OCI-LY3 (cell line): ENCODE results near the gene LLPH.

ENCODE experiments used
- H2AFZ ChIP-seq: fragments of 200-600, 300-600 bp; shearing (Covaris generic); 2 replicates; pipeline ENCODE4 v1.6.0; 2014; ENCODE audit warnings: antibody characterized with exemption, low read depth, low read length
- H3K27ac ChIP-seq: fragments of 200-600, 300-600 bp; sonication (generic); 2 replicates; pipeline ENCODE4 v1.5.1; 2014; ENCODE audit warnings: mild to moderate bottlenecking, low read length, moderate library complexity, mixed read lengths
- H3K27me3 ChIP-seq: fragments of 200-600, 300-600 bp; sonication (generic); 2 replicates; pipeline ENCODE4 v1.6.1; 2014; ENCODE audit warnings: low read depth, low read length, mixed read lengths
- H3K36me3 ChIP-seq: fragments of 200-600, 300-600 bp; sonication (generic); replicated peaks from 2 replicates; pipeline ENCODE3; 2014; ENCODE audit warnings: low read depth, low read length, mixed read lengths
- H3K4me1 ChIP-seq: fragments of 300-600, 200-600 bp; sonication (generic); 2 replicates; pipeline ENCODE4 v1.6.1; 2014; ENCODE audit warnings: low read length, mixed read lengths
- H3K4me2 ChIP-seq: fragments of 200-600, 300-600 bp; sonication (generic); 2 replicates; pipeline ENCODE4 v1.6.1; 2014; ENCODE audit warnings: low read length, mixed read lengths
- H3K4me3 ChIP-seq: fragments of 300-600, 200-600 bp; sonication (generic); 2 replicates; pipeline ENCODE4 v1.5.1; 2014; ENCODE audit warnings: antibody characterized with exemption, mild to moderate bottlenecking, low read length, moderate library complexity
- H3K79me2 ChIP-seq: fragments of 300-600, 200-600 bp; shearing (Covaris generic); 2 replicates; pipeline ENCODE4 v1.6.1; 2014; ENCODE audit warnings: mild to moderate bottlenecking, low read length, mixed read lengths
- H3K9ac ChIP-seq: fragments of 300-600, 200-600 bp; shearing (Covaris generic); 2 replicates; pipeline ENCODE4 v1.6.0; 2014; ENCODE audit warnings: mild to moderate bottlenecking, low read length, moderate library complexity
- H3K9me3 ChIP-seq: fragments of 200-600, 300-600 bp; shearing (Covaris generic); 2 replicates; pipeline ENCODE4 v1.6.1; 2014; ENCODE audit warnings: low read length, mixed read lengths; ENCODE audit not compliant: insufficient read depth
- H4K20me1 ChIP-seq: fragments of 200-600, 300-600 bp; sonication (generic); 2 replicates; pipeline ENCODE4 v1.6.1; 2016; ENCODE audit warnings: low read length, mixed read lengths; ENCODE audit not compliant: insufficient read depth
- CTCF ChIP-seq: fragments of 200-600, 300-600 bp; sonication (generic); IDR thresholded peaks from 2 replicates; pipeline ENCODE4 v1.5.1; 2014; ENCODE audit warnings: antibody characterized with exemption, low read length, low read depth
- EZH2phosphoT487 ChIP-seq: fragments of 200-600 bp; shearing (Covaris generic); IDR thresholded peaks from 2 replicates; pipeline ENCODE4 v1.6.1; 2018; ENCODE audit warnings: antibody characterized with exemption, mixed run types, low read depth

Gene LLPH

DNA sequence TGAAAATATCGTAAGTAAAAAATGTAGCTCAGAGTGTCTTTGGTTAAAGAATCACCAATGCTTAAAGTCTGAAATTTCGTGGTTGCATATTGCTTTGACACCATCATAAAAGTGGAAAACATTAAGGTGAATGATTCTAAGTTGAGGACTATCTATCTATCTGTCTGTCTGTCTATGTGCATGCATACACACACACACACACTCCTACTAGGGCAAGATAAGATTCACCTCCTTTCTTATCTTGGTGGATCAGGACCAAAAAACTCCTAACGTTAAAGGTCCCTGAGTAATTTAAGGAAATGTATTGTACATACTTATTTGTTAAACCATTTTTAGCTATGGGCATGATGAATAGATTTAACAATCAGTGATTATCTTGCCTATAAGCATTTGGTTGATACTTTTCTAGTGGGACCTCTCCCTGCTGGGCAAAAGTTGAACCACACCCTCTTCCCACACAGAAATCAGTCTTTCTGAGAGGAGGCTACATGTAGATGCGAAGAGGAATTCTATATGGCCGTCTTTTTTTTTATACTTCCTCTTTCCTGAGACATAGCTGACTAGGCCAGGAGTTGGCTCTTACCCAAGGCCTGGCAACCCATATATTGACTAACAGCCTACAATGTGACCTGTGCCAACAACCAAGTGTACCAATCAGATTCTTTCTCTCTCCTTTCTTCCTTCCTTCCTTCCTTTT lies 19.3 kb upstream of the LLPH start:
- no peak overlapping the region for H3K9ac ChIP-seq
- H3K27ac ChIP-seq, result no peak overlapping the region
- H4K20me1 ChIP-seq, result no peaks in the 10 kb centered on the region
- peaks cover 4% of the 10 kb centered on the region; the same call in 1 of the 2 replicates for H3K4me1 ChIP-seq
- no peak overlapping the region for H3K4me2 ChIP-seq
- no peak overlapping the region for H3K4me3 ChIP-seq
- no peaks in the 10 kb centered on the region for H3K27me3 ChIP-seq
- no peak overlapping the region for H2AFZ ChIP-seq
- TF ChIP-seq EZH2phosphoT487 (no peak), CTCF (no peak)
- peaks cover 5% of the 10 kb centered on the region for H3K36me3 ChIP-seq
- no peaks in the 10 kb centered on the region for H3K9me3 ChIP-seq
- H3K79me2 ChIP-seq, result no peaks in the 10 kb centered on the region

DNA sequence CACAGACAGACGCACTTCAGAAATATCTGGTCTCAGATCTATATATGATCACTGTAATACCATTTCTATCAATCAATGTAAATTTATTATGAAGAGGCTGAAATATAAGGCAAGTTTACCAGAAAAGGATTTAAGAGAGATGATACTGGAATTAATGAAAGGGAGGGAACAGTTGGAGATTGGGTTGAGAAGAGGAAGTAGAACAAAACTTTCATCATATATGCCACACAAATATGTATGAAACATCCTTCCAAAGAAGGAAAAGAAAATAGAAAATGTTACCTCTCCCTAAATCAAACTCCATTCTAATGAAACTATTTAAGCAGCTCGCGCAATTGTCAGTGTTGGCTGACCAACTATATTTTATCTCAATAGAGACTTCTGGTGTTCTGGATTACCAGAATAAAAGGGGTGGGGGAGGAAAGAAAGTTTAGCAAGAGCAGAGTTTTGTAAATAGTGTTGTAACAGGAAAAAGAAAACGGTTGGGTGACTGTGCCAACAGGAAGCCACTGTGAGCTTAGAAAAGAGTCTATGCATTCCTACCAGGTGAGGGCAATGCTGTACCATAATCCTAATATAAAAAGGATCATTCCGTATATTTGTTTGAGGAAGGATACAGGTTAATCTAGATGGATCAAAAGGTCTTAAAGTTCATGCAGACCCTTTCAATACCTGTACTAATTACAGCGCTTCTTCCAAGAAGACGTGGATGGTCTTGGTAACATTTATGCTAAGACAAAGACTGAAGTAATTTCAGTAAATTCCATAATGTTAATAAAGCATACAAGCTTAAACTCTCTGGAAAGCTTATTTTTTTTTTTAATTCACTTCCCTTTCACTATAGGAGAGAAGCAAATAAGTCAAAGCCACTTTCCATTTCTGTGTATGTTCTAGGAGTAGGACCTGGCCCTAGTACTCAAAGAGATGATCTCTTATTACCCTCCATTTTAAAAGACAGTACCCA lies 14.5 kb upstream of the LLPH start:
- TF ChIP-seq EZH2phosphoT487 (no peak), CTCF (peak; percentile 64)
- Histone ChIP-seq H3K9ac (no peak overlapping the region), H3K4me1 (no peaks in the 10 kb centered on the region), H3K4me2 (no peak overlapping the region), H3K9me3 (peaks cover 25% of the 10 kb centered on the region; the same call in 1 of the 2 replicates), H3K79me2 (no peaks in the 10 kb centered on the region), H4K20me1 (no peaks in the 10 kb centered on the region), H3K27ac (no peak overlapping the region), H3K36me3 (peaks cover 42% of the 10 kb centered on the region), H3K4me3 (no peak overlapping the region), H2AFZ (no peak overlapping the region), H3K27me3 (no peaks in the 10 kb centered on the region)

- no peak overlapping the region for H3K4me2 ChIP-seq
- H4K20me1 ChIP-seq, result no peaks in the 10 kb centered on the region
- H3K9ac ChIP-seq, result no peak overlapping the region
- no peaks in the 10 kb centered on the region for H3K27me3 ChIP-seq
- peaks cover 53% of the 10 kb centered on the region for H3K36me3 ChIP-seq
- H3K27ac ChIP-seq, result no peak overlapping the region
- no peaks in the 10 kb centered on the region for H3K79me2 ChIP-seq
- no peaks in the 10 kb centered on the region for H3K4me1 ChIP-seq
- no peak overlapping the region for H3K4me3 ChIP-seq
- peaks cover 31% of the 10 kb centered on the region; the same call in 1 of the 2 replicates for H3K9me3 ChIP-seq
- TF ChIP-seq CTCF (no peak), EZH2phosphoT487 (no peak)
- H2AFZ ChIP-seq, result no peak overlapping the region
Measured at GRCh38 chr12:66143868-66144267, 13.3 kb upstream of the LLPH start.

DNA sequence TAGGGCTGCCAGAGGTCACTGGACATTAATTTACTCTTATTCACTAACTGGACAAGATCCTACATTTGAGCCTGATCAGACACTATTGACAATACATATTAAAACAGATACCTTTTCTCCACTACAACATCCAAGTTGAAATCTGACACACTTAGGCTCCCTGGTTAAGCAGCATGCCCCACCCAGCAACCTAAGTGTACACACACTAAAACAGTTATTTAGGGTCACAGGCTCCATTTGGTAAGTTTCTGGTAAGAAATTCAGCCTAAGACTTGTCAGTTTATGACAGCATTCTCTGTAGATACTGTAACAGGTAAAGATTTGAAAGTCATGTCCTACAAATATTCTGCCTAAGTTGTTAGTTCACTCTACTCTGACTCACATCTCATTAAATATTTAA lies 12.3 kb upstream of the LLPH start:
- H3K4me3 ChIP-seq, result no peak overlapping the region
- H3K9ac ChIP-seq, result no peak overlapping the region
- no peak overlapping the region for H3K27ac ChIP-seq
- no peaks in the 10 kb centered on the region for H4K20me1 ChIP-seq
- H3K9me3 ChIP-seq, result peaks cover 31% of the 10 kb centered on the region; the same call in 1 of the 2 replicates
- no peak overlapping the region for H2AFZ ChIP-seq
- no peaks in the 10 kb centered on the region for H3K79me2 ChIP-seq
- no peak overlapping the region for H3K4me2 ChIP-seq
- no peaks in the 10 kb centered on the region for H3K4me1 ChIP-seq
- H3K36me3 ChIP-seq, result peaks cover 62% of the 10 kb centered on the region
- TF ChIP-seq EZH2phosphoT487 (no peak), CTCF (no peak)
- no peaks in the 10 kb centered on the region for H3K27me3 ChIP-seq
